Right lung (tissue), 5 donors: ENCODE results near the gene CHN2. TPM values are rescaled to one million over a fixed set of nuclear protein-coding genes. Genes with fewer than 3 reads are reported as not detected.

ENCODE experiments used
- DNase-seq, 2 donors: peaks; one replicate each; pipeline ENCODE4 v3.0.0-alpha.2; 2013
- polyA plus RNA-seq, 5 donors: library from polyadenylated mRNA; unstranded; fragments of 120-200 nt; gene quantifications; one replicate each; pipeline versions ENCODE4 v1.2.1 to v1.2.3, GENCODE V29; 2013; ENCODE audit warnings: inconsistent platforms in 1 of 5, low replicate concordance in 1 of 5; ENCODE audit not compliant: insufficient read length in 5 of 5, insufficient read depth in 1 of 5

The CHN2 gene
- polyA plus RNA-seq, 5 donors, result 3.2 to 4.0 (median 3.9) TPM

DNA sequence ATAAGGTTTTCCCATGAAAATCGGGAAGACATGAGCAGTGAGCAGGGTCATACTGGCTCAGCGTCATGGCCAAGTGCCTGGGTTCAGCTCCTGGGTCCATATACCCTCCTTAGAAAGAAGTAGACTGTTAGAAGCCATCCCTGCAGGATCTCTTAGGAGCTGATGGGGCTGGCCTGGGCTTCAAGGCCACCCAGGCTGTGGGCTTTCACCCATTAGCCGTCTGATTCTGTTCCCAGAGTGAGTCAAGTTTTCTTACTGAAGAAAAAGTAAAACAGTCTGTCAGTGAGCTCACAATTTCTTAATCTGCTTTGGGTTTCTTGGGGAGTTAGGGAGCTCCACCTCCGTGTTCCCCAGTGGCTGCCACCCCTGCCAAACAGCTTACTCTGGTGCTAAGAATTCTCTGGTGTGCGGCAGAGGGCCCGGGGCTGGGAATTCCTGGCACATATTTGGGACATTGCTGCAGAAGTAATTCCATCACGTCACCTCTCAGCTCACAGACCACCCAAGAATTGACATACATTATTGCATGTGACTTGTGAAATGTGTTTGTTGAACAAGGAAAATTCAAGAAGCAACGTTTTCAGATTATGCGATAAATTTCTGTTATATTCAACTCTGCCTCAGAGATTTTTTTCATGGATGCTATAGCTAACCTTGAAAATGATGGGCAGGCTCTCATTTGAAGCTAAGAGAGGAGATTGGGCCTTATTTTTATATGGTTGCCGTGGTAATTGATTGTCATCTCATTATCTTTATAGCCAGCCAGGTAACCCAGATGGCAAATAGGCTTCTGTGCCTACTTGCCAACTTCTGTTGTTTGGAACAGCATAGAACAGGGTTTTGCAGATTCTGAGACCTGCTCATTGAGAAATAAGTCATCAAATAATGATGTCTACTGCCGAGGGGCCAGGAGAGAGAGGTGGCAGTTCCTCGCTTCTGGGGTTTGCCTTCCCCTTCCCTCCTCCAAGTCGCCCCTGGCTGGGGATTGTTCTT, 166.4 kb downstream of the CHN2 start:
- peak in 1 of 2 donors; percentile 48 for DNase-seq

DNA sequence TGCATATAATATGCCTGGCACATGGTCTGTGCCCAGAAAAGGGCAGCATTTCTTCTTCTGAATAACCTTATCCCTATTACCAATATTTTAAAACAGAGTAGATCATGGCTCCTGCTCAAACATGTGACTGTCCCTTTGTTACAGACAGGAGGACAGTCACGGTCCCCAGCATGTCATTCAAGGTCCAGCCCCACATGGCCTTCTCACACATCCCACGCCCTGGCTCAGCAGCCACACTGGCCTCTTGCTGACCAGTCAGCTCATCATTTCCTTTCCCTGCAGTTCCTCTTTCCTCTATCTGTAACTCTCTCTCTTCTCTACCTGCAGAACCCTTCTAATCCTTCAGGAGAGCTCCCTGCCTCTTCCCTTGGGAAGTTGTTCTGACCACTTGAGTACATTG, 167.8 kb downstream of the CHN2 start:
- no peak for DNase-seq

DNA sequence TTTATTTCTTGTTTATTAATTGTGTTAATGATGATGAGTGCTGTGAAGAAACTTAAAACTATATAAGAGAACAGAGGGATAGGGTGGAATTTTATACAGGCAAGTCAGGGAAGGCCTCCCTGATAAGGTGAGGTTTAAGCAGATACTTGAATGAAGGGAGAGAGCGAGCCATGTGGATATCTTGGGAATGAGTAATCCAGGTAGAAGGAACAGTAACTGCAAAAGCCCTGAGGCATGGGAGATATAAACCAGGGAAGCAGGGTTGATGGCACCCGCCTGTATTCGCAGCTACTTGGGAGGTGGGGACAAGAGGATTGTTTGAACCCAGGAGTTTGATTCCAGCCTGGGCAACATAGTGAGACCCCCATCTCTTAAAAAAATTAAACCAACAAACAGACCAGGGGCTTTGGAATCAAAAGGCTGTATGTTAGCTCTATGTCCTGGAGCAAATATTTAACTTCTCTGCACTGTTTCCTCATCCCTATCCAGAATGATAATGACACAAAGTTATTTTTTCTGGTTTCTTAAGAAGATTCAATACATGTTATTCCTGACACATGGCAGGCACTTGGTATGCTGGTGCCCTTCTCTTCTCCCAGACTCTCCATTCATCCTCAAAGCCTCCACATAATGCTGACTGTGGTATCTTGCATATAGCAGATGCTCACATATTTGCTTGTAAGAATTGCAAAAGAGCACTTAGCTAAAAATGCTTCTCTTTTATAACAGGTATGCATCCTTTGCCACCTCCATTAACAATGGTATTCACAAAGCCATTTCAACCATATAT, 169.3 kb downstream of the CHN2 start:
- no peak for DNase-seq

DNA sequence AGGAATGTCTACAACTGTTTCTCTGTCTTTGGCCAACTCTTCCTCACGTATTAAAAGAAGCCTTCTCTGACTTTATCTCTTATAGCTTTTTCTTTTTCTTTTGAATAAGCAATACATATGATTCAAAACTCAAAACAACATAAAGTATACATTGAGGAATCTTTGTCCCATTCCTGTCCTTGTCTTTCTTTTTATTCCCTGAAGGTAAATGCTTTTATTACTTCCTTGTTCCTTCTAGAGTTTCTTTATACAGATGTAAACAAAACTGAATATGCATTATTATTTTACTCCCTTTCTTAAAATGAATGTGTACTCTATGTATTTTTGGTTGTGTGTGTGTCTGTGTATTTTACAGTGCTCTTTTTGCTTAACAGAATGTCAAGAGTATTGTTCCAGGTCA, 170.1 kb downstream of the CHN2 start:
- DNase-seq, result no peak

DNA sequence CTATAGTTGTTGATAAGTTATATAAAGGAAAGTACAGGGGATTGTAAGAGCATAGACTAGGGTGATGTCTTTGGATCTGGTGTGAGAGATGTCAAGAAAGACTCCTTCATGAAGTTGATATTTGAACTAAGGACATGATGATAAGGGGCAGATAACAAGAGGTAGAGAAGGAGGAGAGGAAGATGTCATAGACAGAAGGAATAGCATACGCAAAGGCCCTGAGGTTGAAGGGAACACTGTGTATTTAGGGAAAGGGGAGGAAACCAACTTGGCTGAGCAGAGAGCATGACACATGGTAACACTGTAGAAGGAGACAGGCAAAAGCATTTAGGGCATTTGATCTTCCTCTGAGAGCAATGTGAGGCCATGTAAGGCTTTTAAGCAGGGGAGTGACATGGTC, 170.8 kb downstream of the CHN2 start:
- DNase-seq, result no peak

DNA sequence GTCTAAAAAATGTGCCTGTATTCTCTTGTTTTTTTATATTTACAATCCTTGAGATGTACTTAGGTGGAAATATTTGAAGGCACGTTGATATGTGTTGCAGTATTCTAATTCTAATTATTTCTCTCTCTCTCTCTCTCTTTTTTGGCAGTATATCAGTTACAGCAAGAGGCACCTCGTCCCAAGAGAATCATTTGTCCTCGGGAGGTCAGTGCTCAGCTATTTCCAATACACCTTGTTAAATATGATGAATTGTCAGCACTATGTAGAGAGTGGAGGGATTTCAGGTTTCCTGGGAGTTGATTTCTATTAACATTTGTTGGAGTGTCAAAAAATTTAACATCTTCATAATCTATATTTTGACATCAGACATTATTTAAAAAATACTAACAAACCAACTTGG, 173.2 kb downstream of the CHN2 start:
- no peak for DNase-seq

DNA sequence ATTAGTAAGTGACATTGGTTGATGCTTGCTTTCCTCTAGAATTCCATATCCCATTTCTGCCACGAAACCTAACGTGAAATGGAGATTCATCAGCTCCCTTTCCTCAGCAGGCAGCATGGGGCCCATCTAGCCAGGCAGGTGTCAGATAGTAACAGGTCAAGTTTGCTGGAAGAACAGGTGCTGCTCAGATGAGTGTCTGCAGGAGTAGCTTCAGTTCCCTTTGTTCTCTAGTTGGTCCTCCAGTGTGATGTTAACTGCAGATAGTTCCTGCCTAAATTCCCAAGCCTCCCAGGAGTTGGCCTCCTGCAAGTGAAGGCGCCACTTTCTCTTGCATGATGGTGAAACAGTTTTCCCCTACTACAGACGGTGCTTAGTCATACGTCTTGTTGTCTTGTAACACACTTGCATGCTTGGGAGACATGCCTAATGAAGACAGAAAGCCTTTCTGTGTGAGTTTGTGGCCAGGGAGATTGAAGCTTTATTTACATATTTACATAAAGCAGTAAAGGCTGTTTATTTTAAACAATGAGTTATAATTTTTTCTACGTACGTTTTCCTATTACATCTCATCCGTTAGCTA, 175.4 kb downstream of the CHN2 start:
- no peak for DNase-seq

DNA sequence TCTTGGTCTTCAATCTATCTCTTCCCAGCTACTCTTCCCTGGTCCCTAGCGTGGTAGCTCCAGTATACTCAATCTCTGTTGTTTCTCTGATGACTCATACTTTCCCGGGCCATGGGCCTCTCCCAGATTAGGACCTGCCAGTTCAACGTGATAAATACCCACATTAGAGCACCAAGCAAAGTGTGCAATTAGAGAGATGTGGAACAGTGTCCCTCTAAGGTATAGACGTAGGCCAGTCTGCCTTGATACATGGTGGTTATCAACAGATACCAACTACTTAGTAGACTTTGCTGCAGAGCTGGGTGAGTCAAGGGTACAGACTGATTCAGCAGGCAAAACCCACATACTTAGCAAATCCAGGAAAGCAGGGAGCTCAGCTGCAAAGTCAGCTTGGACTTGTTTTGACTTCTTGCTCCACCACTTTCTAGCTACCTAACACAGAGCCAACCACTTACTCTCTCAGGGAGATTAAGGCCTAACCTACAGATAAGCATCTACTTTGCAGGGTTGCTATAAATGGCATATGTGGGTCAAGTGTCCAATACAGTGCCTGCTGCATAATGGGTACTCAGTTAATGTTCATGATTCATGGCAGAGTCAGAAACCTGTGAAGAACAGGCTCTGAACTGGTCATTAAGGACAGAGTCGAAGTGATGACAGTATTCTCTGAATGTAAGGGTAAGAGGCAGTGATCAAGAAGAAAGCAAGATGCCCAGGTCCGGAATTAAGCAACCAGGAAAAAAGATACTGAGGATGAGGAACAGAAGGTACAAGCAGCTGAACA, 176.1 kb downstream of the CHN2 start:
- DNase-seq, result no peak

DNA sequence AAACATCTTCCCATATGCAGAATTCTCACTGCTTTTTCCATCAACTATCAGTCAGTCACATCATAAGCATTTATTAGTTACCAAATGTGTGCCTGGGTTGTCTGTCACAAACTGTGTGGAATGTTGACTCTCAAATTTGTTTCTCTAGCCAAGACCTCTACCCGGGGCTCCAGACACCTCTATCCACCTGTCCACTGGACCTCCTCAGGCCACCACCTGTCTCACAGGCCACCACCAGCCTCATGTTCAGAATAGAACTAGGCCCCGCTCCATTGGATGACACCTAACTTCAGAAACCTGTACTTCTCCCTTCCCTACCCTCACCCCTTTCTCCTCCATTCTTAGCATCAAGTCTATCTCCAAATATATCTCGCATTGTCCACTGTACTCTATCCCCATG, 176.9 kb downstream of the CHN2 start:
- DNase-seq, result no peak

DNA sequence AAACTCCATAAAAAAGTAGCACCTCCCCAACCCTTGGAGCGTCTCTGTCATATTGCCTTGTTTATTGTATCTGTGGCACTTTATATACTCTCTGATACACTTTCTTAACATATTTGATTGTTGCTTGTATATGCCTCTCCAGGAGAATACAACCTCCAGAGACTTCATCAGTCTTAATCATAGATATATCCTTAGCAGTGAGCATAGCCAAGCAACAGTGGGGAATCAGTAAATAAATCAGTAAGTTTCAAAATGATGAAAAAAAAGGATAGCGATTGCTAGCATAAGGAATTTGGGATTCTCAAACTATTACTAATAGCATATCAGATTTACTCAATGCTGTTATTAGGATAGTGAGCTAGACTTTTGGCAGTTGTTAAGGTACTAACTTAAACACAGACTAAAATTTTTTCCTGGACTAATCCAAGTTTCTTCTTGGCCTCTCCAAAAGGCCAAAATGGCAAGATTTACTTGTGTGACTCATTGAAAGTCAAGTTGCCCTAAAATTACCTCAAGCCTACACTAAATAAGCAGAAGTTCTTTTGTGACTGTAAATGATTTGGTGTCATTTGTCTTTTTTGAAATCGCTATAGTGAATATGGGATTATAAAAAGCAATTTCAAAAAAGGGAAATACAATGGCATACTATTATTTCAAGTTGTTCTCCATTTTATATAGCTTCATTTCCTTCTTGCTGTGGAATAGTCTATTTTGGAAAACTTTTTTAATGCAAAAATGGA, 177.9 kb downstream of the CHN2 start:
- DNase-seq, result no peak

DNA sequence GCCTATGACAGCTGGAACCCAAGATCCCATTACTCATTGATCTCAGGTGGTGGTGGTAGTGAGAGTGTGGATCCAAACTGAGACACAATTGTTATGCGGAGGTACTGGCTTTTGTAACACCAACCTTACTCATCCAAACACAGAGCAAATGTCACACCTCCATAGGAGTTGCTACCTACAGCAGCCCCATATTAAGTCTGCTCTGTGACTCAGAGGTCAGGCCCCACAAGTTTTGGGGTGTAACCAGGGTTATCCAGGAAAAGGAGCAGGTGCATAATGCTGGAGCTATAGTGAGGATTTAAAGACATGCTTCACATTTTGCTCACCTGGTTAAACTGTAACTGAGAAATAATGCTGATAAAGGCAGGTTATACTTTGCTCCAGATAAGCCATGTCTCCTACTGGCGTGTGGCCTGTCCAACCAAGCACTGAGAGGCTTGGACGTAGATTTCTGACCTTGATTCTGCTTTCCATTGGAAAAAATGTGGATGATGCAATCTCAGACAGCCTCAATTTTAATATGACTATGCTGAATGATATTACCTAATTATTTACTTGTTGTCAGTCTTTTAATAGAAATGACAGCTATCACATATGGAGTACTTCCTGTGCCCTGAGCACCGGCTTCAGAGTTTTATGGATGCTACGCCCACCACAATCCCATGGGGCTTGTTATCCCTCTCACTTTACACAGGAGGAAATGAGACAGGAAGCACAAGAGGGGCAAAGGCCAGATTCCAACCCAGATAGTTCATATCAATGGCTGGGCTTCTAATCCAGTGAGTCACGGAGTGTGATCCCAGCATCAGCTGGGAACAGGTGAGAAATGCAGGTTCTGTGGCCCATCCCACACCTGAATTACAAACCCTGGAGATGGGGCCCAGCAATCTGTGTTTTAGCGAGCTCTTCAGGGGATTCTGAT, 181.3 kb downstream of the CHN2 start:
- DNase-seq, result no peak

DNA sequence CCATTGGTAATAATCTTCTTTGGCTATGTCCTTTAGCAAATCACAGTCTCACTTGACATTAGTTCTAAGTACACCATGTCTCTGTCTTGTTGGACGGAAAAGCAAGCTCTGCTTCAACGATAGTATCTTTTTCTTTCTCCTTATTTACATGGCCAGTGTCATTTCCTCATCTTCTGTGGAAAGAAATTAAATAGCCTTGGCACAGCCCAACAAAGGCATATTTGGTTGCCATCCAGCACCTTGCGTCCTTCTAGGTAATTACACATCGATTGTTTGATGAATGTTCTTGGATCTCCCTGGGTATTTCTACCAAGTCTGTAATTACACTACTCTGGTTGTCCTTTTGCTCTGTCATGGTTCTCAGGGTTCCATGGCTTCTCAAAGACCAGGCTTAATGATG, 183.1 kb downstream of the CHN2 start:
- no peak for DNase-seq

DNA sequence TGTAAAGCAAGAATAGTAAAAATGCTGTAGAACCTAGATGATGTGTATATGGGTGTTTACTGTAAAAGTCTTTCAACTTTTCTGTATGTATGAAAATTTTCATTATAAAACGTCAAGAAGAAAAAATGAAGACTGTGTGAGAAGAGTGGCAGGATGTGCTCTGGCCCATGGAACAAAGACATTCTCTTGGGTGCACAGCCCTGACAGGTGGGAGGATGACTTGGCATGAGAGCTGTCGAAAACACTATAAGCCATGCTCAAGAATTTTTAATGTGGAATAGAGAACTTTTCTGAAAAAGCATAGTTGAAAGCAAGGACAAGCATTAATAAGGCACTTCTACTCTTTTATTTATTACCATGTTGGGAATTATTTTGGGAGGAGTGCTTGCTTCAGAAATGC, 185.0 kb downstream of the CHN2 start:
- DNase-seq, result no peak

DNA sequence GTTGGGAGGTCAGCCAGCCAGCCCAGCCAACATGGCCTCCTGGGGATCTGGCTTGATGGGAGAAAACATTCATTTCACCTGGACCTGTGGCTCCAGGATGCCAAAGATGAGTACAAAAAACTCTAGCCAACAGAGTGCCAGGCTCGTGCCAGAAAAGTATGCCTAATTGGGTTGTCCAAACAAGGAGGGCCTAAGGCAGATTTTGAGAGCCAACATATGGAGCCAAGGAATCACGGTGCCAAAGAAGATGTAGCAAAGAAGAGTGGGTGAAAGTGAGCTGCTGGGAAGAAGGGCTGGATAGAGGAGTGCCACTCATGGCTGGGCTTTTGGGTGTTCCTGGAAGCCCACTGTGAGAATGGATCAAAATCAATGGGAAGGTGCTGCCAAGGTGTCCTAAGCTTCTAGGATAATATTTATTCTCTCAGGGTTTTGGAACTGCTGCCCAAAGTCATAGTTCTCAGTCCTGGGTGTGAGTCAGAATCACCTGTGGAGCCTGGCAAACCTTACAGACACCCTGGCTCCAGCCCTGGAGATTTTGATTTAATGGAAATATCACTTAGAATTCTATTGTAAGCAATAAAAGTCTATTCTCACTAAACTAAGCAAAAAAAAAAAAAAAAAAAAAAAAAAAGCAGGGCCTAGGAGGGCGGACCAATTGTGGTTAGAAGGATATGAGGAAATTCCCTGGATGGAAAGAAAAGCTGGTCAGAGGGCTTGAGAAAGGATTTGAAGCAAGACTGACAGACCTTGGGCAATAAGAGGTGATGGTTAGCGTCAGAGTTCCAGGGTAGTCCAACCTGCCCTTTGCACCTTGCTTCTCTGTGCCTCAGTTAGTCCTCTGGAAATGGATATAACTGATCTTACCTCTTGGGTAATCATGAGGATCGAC, 186.9 kb downstream of the CHN2 start:
- DNase-seq, result no peak

DNA sequence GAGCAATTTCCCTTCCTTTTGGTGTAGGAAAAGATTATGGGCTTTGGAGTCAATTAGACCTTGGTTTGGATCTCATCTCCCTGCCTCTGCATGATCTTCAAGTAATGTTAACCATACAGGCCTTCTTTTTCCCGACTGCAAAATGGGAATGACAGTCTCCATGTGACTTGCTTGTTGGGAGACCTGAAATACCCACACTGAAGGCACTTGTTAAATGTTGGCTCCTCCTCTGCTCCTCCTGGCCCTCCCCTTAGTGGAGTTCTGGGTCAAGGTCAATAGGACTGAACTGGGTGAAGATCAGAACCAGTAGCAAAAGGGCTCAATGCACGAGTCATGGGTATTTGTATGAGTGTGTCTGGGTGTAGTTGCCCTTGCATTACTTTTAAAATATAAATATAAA, 189.7 kb downstream of the CHN2 start:
- DNase-seq, result no peak

DNA sequence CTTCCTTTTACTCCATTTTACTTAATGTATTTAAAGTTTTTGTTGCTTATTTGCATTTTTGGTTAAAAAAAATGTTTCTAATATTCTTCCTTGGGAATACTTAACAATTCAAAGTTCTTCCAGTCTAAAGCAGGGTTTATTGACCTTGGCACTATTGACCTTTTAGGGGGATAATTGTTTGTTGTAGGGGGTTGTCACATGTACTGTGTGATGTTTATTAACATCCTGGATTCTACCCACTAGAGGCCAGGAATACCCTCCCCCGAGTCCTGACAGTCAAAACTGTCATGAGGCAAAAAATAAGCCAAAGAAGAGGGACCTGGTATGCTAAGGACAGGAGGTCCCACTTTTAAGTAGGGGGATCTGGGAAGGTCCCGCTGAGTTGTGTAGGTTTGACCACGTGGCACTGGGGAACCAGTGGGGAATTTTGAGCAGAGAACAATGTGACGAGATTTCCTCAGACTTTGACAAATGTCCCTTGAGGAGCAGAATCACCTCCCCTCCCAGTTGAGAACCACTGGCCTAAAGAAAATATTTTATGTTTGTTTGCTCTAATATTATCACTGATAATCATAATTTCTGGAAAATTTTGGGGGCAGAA, 190.7 kb downstream of the CHN2 start:
- no peak for DNase-seq

DNA sequence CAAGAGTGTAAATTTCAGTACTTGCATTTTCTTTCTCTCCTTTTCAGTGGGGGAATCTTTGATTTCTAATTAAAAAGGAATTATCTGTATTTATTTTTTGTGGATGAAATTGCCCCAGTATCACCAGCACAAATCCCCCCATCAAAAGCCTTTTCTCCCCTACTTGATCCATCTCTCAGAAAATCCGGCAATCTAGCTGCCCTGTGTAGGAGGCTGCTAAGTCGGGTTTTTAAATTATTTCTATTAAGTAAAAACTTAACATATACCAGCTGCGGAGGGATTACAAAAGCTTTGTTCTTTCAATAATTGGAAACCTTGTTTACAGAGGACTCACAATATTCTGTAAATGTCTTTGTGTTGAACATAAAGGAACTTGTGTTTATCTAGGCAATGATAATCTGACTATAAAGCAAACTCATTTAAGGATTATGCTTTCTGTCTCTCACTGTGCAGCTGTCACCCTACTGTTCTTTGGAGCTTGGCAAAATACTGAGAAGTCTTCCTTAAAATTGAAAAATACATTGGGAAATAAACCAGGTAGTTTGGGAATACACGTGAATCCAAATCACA, 191.7 kb downstream of the CHN2 start:
- no peak for DNase-seq

DNA sequence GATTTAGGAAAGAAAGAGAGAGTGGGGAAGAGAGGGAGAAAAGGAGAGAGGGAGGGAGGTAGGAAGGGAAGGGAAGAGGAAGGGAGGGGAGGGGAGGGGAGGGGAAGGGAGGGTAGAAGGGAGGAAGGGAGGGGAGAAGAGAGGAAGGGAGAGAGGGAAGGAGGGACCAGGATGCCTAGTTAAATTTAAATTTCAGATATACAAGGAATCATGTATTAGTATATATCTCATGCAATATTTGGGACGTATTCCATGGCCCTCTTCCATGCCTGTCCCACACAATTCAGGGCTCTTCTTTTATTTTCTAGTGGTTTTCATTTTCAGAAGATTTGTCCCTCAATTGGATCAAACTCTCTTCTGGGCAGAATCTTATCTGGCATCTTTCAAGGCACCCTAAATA, 196.7 kb downstream of the CHN2 start:
- DNase-seq, result no peak
